Erythroblast (primary cell): ENCODE measurements around the gene PRPH.

Experiments
- GATA1 ChIP-seq: IDR thresholded peaks from 2 replicates; pipeline ENCODE4 v1.6.1; 2011; ENCODE audit warnings: low read depth, mild to moderate bottlenecking, control low read depth, low read length, moderate library complexity
- POLR2A ChIP-seq: IDR thresholded peaks from 2 replicates; pipeline ENCODE4 v1.6.1; 2011; ENCODE audit warnings: mild to moderate bottlenecking, low read length

DNA sequence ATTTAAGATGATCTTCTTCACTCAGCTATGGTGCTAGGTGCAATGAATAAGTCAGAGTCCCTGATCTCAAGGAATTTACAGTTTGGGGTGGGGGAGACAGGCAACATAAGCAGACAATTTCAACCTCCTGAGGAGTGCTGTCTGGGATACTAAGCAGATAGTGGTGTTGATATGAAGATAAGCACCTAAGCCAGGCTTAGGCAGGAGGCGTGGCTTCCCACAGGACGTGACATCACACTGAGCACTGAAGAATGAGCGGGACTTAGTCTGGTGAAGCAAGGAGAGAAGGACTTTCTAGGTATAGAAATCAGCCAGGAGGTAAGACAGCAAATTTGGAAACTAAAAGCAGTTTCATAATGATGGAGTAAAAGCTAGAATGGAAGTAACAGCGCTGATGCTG, 6.8 kb downstream of the PRPH start:
- TF ChIP-seq POLR2A (no peak), GATA1 (no peak)
